NOMO-1 treated with dmso at 0.1 percent for 144 hours (cell line): ENCODE data around the gene FNDC3B.
A peak's percentile ranks its signal among the peaks of the same experiment; 100 is the strongest.
"Not testable (repeated sequence)": the region's sequence is repeated elsewhere in the genome, so short reads cannot be mapped to it uniquely, and the experiment has no call there.

Experiments
- DNase-seq: peaks from one replicate; lab custom pipeline; 2025; ENCODE audit not compliant: unreplicated experiment; lab: John Stamatoyannopoulos, UW

Gene FNDC3B

GRCh38 chr3:172039436-172040077, at the start of gene FNDC3B:
TSS of gene FNDC3B (plus strand) at chr3:172039578. CDS start at chr3:172112480, 72,902 bp downstream.
- peak; percentile 93 for DNase-seq

DNA sequence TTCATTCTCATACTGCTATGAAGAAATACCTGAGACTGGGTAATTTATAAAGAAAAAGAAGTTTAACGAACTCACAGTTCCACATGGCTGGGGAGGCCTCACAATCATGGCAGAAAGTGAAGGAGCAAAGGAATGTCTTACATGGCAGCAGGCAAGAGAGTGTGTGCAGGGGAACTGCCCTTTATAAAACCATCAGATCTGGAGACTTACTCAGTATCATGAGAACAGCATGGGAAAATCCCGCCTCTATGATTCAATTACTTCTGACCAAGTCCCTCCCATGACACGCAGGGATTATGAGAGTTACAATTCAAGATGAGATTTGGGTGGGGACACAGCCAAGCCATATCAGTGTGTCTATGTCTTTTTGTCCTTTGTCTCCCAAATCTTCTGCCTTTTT, 49.1 kb upstream of the FNDC3B start:
- DNase-seq, result not testable (repeated sequence)

DNA sequence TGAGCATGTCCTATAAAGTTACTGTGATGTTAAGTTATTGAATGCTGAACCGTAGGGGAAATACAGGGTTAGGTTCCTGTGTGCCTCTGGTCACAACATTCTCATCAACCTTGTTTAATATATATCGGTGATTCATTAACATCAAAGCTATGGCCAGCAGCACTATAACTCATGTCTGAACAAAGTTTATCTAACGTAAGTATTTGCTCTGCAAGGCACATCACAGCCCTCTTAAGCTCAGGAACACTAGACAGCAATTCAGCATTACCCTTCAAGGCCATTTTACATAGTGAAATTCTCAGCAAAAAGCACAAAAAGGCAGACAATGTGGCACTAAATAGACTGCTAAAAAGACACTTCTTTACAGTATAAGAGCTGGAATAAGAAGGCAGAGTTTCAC, 48.2 kb upstream of the FNDC3B start:
- DNase-seq, result no peak

- no peak for DNase-seq
Measured at GRCh38 chr3:171994646-171995428, 44.5 kb upstream of the FNDC3B start.

GRCh38 chr3:171995486-171995885, 43.9 kb upstream of the FNDC3B start:
- no peak for DNase-seq

- no peak for DNase-seq
Measured at GRCh38 chr3:171996178-171996817, 43.1 kb upstream of the FNDC3B start.

DNA sequence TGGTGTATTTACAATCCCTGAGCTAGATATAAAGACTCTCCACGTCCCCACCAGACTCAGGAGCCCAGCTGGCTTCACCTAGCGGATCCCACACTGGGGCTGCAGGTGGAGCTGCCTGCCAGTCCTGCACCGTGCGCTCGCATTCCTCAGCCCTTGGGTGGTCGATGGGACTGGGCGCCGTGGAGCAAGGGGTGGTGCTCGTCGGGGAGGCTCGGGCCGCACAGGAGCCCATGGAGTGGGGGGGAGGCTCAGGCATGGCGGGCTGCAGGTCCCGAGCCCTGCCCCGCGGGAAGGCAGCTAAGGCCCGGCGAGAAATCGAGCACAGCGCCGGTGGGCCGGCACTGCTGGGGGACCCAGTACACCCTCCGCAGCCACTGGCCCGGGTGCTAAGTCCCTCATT, 40.6 kb upstream of the FNDC3B start:
- not testable (repeated sequence) for DNase-seq

DNA sequence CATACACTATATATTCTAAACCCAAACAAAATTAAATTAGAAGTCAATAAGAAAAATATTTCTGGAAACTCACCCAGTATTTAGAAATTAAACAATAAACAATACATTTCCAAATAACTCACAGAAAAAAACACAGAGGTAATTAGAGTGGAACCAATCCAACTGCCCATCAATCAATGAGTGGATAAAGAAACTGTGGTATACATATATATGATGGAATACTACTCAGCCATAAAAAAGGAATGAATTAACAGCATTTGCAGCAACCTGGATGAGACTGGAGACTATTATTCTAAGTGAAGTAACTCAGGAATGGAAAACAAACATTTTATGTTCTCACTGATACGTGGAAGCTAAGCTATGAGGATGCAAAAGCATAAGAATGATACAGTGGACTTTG, 37.8 kb upstream of the FNDC3B start:
- DNase-seq, result not testable (repeated sequence)

- no peak for DNase-seq
Measured at GRCh38 chr3:172002512-172003078, 36.8 kb upstream of the FNDC3B start.

- no peak for DNase-seq
Measured at GRCh38 chr3:172003146-172003545, 36.2 kb upstream of the FNDC3B start.

DNA sequence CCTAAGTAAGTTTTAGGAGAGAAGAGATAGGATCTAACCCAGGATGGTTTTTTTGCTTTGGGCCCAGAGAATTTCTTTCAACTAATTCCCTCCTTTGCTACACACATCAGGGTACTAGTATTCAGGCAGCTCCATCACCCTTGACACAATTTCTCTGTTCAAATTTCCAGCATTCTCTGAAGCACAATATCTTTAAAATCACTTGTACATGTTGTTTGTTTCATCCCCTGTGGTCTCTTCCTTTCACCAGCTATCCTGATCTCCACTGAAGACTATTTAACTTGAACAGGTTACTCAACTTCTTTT, 32.4 kb upstream of the FNDC3B start:
- no peak for DNase-seq

GRCh38 chr3:172009803-172010202, 29.6 kb upstream of the FNDC3B start:
- no peak for DNase-seq

GRCh38 chr3:172012775-172013174, 26.6 kb upstream of the FNDC3B start:
- no peak for DNase-seq

GRCh38 chr3:172014145-172014544, 25.2 kb upstream of the FNDC3B start:
- DNase-seq, result no peak

GRCh38 chr3:172018364-172018763, 21.0 kb upstream of the FNDC3B start:
- no peak for DNase-seq

DNA sequence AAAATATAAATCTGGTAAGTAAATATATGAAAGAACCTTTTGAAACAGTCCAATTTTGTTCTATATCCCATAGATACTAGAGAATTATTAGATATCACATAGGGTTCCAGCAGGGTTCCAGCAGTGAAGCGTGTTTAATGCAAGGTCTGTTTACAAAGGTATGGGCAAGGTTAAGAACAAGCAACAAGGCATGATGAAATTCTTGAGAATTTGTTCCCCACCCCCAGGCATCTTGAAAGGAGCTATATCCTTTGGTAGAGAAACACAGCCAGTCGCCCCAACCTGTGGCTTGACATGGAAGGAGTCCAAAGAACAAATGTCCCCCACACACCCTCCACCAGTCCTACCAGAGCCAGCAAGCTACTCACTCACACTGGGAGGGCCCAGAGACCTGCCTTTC, 18.6 kb upstream of the FNDC3B start:
- DNase-seq, result no peak

- no peak for DNase-seq
Measured at GRCh38 chr3:172021164-172021563, 18.2 kb upstream of the FNDC3B start.

DNA sequence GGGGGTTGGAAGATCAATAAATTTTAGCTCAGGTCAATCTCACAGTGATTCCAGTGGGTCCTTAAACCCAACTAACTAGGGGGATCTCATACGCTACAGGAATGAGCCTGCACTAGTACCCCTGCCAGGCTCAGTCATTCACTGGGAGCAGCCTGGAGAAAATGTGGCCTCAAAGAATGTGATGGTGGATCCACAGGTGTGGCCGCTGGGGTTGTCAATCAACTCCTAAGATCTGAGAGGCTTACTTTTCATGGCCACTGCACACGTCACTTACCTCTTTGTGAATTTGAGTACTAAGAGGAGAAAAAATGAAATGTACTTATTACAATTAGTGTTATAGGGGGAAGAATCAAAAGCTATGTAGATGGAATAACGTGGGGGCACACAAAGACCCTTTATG, 17.5 kb upstream of the FNDC3B start:
- no peak for DNase-seq

GRCh38 chr3:172023915-172024314, 15.5 kb upstream of the FNDC3B start:
- DNase-seq, result no peak

GRCh38 chr3:172024679-172025078, 14.7 kb upstream of the FNDC3B start:
- no peak for DNase-seq

DNA sequence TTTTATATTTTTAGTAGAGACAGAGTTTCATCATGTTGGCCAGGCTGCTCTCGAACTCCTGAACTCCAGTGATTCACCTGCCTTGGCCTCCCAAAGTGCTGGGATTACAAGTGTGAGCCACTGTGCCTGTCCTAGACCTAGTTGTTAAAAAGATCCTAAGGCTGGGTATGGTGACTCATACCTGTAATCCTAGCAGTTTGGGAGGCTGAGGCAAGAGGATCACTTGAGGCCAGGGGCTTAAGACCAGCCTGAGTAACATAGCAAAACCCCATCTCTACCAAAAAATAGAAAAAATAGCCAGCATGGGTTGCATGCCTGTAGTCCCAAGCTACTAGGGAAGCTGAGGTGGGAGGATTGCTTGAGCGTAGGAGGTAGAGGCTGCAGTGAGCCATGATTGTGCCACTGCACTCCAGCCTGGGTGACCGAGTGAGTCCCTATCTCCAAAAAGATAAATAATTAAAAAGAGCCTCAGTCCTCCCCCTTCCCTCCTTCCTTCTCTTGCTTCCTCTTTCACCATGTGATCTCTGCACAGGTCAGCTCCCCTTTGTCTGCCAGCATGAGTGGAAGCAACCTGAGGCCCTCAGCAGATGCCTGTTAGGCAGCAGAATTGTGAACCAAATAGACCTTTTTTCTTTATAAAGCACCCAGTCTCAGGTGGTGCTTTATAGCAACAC, 9.8 kb upstream of the FNDC3B start:
- DNase-seq, result peak; percentile 25
